Measurements from ENCODE around the gene MYCL.
"Not testable (repeated sequence)": the region's sequence is repeated elsewhere in the genome, so short reads cannot be mapped to it uniquely, and the experiment has no call there.

MYCL gene

GRCh38 chr1:39917825-39918224 lies 16.1 kb upstream of the MYCL start:
- DNase-seq (ENCODE audit: low read depth): peak; percentile 28

GRCh38 chr1:39915499-39916129 lies 13.9 kb upstream of the MYCL start:
- no peak for DNase-seq (ENCODE audit: low read depth)

- not testable (repeated sequence) for DNase-seq (ENCODE audit: low read depth)
Observed at GRCh38 chr1:39913136-39913535, 11.4 kb upstream of the MYCL start.

- no peak for DNase-seq (ENCODE audit: low read depth)
Observed at GRCh38 chr1:39910263-39910662, 8.5 kb upstream of the MYCL start.

GRCh38 chr1:39908534-39908933 lies 6.8 kb upstream of the MYCL start:
- no peak for DNase-seq (ENCODE audit: low read depth)

- no peak for DNase-seq (ENCODE audit: low read depth)
Observed at GRCh38 chr1:39907528-39908453, 6.1 kb upstream of the MYCL start.

- no peak for DNase-seq (ENCODE audit: low read depth)
Observed at GRCh38 chr1:39905172-39905571, 3.5 kb upstream of the MYCL start.

GRCh38 chr1:39902460-39902807 lies 717 bp upstream of the MYCL start:
- no peak for DNase-seq (ENCODE audit: low read depth)

- DNase-seq (ENCODE audit: low read depth): peak; percentile 57
Observed at GRCh38 chr1:39901464-39901713, 328 bp downstream of the MYCL start.

GRCh38 chr1:39900662-39901463 lies 854 bp downstream of the MYCL start:
- peak; percentile 45 for DNase-seq (ENCODE audit: low read depth)

- DNase-seq (ENCODE audit: low read depth): no peak
Observed at GRCh38 chr1:39899611-39900538, 1.8 kb downstream of the MYCL start.

- peak; percentile 65 for DNase-seq (ENCODE audit: low read depth)
Observed at GRCh38 chr1:39898648-39899603, 2.8 kb downstream of the MYCL start.

GRCh38 chr1:39898191-39898590 lies 3.5 kb downstream of the MYCL start:
- no peak for DNase-seq (ENCODE audit: low read depth)

- peak; percentile 47 for DNase-seq (ENCODE audit: low read depth)
Observed at GRCh38 chr1:39896909-39897685, 4.6 kb downstream of the MYCL start.

- DNase-seq (ENCODE audit: low read depth): no peak
Observed at GRCh38 chr1:39895731-39896480, 5.8 kb downstream of the MYCL start.

GRCh38 chr1:39894884-39895495 lies 6.7 kb downstream of the MYCL start:
- DNase-seq (ENCODE audit: low read depth): no peak

GRCh38 chr1:39892601-39893595 lies 8.8 kb downstream of the MYCL start:
- DNase-seq (ENCODE audit: low read depth): peak; percentile 62

Measured in ELR (cell line).